IPS-18c (cell line): ENCODE results near the gene DNAAF2.
"Not testable (repeated sequence)": the region's sequence is repeated elsewhere in the genome, so short reads cannot be mapped to it uniquely, and the experiment has no call there.

Source experiments
- H3K4me3 ChIP-seq: 2 replicates; pipeline ENCODE4 v1.7.0; 2013; ENCODE audit warnings: low read depth, mild to moderate bottlenecking, low read length, moderate library complexity; ENCODE audit not compliant: insufficient read depth
- H3K9me3 ChIP-seq: one replicate; pipeline ENCODE4 v1.6.1; 2013; ENCODE audit warnings: mild to moderate bottlenecking, low read length, moderate library complexity; ENCODE audit not compliant: control insufficient read depth, insufficient read depth

The DNAAF2 gene

DNA sequence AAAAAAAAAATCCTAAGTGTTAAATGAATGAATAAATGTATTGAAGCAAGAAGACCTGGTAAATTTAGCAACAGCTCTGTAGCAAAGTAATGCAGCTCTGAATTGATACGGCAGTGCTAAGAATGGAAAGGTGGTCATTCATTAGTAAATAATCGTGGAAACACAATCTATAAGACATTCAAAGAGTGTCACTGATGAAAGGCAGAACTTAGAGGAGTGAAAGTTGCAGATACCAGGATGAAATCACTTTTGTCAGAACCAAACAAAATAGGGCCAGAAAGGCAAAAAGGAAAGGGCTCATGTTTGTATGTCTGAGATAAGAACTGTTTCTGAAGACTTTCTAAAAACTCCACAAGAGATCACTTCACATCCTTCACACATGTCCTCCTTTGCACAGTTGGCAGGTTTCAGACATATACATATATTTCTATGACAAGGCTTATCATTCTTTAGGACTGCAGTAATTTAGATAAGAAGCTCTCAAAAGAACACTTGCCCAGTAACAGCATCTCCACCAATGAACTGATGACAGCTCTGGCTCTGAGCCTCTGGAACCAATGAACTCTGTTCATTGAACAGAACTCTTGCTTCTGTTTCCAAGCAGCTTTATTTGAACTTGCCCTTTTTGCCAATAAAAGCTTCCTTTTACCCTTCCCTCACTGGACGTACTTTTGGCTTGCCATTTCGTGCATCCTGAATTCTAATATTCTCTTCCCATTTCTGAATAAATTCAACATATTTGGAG, 40.5 kb downstream of the DNAAF2 start:
- no peak overlapping the region for H3K4me3 ChIP-seq
- no peaks in the 10 kb centered on the region for H3K9me3 ChIP-seq

DNA sequence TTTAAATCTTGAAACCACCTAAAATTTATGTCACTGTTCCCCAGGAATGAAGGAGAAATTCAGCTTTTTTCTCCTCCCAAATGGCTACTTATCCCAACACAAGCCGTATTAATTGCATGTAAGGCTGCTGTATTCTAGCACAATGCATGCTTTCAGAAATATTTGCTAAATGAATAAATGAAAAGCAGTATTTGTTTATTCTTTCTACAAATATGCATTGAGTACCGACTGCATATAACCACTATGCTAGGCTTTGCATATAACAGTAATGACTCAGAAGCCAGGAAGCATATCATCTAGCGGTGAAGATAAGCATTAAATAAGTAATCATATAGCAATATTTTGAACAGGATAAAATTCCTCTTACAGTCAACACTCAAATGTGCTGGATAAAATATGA, 42.0 kb downstream of the DNAAF2 start:
- no peaks in the 10 kb centered on the region for H3K9me3 ChIP-seq
- H3K4me3 ChIP-seq: no peak overlapping the region

DNA sequence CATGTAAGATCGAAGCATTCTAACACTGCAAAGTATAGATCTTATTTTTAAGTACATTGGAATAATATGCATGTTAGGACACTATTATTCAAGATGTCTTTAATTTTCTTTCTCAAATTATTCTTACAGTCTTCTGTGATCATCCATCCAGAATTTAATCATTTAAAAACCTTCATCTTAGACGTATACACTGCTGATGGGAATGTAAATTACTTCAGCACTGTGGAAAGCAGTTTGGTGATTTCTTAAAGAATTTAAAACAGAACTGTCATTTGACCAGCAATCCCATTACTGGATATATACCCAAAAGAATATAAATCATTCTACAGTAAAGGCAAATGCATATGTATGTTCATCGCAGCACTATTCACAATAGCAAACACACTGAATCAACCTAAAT, 45.7 kb downstream of the DNAAF2 start:
- Histone ChIP-seq H3K4me3 (no peak overlapping the region), H3K9me3 (no peaks in the 10 kb centered on the region)

DNA sequence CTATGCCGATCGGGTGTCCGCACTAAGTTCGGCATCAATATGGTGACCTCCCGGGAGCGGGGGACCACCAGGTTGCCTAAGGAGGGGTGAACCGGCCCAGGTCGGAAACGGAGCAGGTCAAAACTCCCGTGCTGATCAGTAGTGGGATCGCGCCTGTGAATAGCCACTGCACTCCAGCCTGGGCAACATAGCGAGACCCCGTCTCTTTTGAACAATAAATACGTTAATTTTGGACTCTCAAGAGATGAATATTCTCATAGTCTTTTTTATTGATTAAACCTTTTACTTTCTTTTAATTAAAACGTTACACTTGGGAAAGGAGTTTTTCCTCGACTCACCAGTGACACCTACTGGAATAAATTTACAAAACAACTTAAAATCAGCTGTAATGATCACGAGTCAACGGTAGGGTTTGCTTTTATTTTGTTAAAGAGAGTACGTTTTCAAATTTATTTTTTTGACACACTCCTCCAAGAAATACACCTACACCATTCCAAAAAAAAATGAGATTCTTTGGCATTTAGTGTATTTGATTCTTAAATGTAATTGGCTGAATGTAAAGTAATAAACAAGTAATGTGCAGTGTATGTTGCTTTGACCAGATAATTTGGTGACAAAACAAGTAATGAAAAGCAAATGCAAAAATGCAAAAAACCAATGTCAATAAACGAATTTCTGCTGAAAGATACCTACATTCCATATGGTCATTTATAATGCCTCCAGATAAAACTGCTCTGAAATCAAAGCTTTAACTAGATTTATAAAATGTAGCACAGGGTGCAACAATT, 48.2 kb downstream of the DNAAF2 start:
- no peak overlapping the region; the same call in 1 of the 2 replicates for H3K4me3 ChIP-seq
- no peaks in the 10 kb centered on the region for H3K9me3 ChIP-seq

DNA sequence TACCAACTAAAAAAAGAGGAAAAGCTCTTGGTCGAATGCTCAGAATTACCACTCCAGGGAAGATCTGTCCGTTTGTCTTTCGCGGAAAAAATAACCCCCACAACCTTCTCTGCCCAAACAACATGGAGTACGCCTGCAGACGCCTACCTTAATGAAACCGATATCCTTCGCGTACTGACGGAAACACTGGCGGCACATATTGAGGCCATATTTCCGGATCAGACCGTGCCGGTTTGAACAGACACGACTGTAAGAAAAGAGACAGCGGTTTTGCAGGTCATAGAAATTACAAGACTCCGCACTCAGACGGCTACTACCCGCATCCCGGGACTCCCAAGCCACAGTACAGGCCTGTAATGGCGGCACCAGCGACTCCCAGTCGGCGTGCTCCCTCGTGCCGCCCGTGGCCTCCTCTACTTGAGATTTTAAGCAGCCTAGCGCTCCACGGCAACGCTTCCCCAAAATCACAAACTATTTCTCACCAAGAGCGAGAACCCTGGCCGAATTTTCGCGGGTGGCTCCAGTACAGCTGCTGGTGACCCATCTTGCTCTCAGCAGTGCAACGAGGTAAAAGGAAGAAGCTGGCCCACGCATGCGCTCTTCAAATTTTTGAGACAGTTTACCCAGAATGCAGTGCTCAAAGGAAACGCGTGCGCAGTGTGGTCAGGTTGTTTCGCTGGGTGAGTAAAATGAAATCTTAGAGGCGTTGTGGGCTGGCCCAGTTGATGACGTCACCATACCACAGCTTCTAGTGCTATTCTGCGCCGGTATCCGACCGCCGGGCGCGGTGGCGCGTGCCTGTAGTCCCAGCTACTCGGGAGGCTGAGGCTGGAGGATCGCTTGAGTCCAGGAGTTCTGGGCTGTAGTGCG, 49.0 kb downstream of the DNAAF2 start, which contains the start of gene RPS29:
Gene RPS29 (minus strand): TSS at position 578 of the 870 bp plus-strand sequence. CDS start 34 bp downstream, at position 544.
- Histone ChIP-seq H3K9me3 (no peaks in the 10 kb centered on the region), H3K4me3 (peak within 1 kb of the TSS; percentile 88)

DNA sequence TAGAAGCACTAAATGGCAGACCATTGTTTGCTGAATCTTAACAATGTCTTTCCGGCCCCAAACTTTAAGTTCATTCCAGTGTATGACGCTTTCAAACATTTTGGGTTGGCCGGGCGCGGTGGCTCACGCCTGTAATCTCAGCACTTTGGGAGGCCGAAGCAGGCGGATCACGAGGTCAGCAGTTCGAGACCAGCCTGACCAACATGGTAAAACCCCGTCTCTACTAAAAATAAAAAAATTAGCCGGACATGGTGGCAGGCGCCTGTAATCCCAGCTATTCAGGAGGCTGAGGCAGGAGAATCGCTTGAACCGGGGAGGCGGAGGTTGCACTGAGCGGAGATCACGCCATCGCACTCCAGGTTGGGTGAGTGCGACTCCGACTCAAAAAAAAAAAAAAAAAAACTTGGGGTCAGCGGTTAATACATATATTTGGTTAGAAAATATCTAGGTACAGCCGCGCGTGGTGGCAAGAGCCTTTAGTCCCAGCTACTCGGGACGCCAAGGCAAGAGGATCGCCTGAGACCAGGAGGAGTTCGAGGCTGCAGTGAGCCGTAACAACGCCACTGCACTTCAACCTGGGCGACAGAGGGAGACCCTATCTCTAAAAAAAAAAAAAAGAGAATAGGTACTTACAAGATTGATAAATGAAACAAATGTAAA, 49.9 kb downstream of the DNAAF2 start:
- H3K4me3 ChIP-seq: peak overlapping the region; percentile 88
- not testable (repeated sequence) for H3K9me3 ChIP-seq

DNA sequence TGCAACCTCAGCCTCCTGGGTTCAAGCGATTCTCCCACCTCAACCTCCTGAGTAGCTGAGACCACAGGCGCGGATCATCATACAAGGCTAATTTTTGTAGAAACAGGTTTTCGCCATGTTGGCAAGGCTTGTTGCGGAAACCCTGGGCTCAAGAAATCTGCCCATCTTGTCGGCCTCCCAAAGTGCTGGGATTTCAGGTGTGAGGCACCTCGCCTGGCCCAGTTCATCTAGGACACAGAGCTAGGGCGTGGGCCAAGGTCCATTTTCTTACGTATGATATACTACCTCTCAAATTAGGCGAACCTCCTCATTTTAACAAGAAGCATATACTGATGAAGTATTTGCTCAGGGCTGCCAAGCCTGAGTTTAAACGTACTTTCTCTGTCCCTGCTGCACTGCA, 51.0 kb downstream of the DNAAF2 start:
- H3K4me3 ChIP-seq: peak overlapping the region; percentile 88
- no peaks in the 10 kb centered on the region for H3K9me3 ChIP-seq

DNA sequence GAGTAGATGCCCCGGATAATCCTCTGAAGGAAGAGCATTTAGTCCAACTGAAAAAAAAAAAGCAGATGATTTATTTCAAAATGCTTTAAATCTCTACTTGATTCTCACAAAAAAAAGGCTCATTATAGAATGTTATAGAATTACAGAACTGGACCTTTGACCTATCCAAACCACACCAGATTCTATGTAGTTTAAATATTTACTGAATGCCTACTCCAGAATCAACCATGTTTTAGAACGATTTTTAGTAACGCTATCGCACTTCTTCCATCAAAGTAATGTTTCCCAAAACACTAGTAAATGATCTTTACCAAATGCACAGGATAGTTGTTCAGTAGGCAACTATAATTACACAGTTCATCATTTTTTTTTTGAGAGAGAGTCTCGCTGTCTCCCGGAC, 51.4 kb downstream of the DNAAF2 start:
- Histone ChIP-seq H3K9me3 (no peaks in the 10 kb centered on the region), H3K4me3 (peak overlapping the region; percentile 88; the same call in 1 of the 2 replicates)

DNA sequence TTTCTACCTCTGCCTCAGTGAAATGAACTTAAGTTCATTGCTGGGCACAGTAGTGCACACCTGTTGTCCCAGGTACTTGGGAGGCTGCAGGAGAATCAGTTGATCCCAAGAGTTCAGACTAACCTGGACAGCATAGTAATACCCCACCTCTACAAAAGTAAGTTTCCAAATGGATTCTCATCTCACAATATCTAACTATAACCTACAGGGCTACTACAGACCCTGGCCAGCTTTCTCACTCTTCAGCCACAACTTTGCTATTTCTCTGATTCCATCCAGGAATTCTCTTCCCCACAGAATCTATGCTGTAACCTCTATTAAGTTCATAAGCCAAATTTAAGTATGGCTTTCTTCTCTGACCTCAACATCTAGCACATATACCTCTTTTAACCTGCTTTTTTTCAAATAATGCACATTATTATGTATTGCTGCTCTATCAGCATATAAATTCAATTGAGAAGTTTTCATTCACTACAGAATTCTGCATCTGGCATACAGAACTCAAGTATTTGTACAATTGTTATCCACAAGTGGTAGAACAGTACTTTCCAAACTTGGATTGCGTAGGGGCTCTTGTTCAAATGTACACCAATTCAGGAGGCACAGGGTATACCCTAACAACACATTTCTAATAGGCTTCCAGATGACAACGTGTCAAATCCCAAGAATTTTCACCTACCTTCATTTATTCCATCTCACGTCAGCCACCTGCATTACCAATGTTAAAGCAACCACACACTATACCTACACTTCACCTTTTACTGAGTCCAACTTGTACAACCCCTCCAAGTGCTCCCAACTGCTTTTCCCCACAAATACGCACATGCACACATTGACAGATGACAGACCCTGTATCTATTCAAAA, 52.7 kb downstream of the DNAAF2 start:
- no peak overlapping the region for H3K4me3 ChIP-seq
- H3K9me3 ChIP-seq: no peaks in the 10 kb centered on the region

DNA sequence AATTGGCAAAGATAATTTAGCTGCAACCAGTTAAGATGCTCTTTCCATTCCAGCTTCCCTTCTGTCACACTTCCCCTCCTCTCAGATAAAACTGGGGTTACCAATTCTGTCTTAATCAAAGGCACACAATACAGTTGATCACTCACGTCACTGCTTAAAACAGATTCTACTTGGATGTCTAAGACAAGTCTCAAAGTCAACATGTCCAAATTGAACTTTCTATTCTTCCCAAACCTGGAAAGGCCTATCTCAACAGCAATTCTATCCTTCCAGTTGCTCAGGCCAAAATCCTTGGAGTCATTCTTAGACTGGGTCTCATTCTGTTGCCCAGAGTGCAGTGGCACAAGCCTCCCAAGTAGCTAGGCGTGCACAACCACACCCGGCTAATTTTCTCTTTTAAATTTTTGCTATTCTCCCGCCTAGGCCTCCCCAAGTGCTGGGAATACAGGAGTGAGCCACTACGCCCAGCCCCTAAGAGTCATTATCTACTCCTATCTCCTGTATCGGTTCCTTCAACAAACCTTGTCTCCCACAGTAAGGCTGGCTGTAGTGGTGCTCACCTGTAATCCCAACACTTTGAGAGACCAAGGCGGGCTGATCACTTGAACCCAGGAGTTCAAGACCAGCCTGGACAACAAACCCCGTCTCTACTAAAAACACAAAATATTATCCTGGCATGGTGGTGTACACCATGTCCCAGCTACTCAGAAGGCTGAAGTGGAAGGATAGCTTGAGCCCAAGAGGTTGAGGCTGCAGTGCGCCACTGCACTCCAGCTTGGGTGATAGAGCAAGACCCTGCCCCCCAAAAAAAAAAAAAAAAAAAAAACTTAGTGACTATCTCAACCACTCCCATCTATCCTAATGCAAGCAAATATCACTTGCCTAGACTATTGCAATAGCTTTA, 53.6 kb downstream of the DNAAF2 start:
- no peaks in the 10 kb centered on the region for H3K9me3 ChIP-seq
- no peak overlapping the region for H3K4me3 ChIP-seq

DNA sequence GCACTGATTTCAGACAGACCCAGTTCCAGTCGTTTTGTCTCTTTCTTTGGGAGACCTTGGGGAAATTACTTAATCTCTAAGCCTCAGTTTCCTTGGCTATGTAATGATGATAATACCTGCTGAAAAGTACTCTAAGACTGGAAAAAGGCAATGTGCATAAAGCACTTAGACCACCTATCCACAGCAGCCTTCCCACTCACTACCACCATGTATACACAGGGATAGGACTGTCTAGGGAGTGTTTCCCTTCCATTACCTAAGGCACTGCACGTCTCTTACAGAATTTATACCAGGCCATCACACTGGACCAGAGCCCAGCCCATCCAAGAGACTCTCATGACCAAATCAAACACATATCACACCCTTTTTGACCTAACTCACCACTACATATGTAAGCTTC, 55.2 kb downstream of the DNAAF2 start:
- Histone ChIP-seq H3K9me3 (no peaks in the 10 kb centered on the region), H3K4me3 (no peak overlapping the region)

DNA sequence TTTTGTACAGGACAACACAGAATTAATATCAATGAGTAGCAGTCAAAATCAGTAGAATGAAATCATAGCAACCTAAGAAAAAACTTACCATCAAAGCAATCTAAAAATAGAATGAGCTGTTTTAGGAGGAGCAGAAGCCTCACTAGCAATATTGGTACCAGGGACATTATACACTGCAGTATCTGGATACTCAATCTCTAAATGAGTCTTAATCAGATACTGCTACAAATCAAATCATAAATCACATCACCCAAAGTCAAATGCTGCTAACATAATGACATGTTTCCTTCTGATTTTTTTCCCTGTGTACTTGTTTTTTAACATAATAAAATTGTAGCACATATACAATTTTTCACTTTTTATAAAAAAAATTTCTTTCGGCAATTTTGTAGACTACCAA, 56.9 kb downstream of the DNAAF2 start:
- no peak overlapping the region for H3K4me3 ChIP-seq
- no peaks in the 10 kb centered on the region for H3K9me3 ChIP-seq
